Lower leg skin (tissue), 3 donors: Measurements from ENCODE around the gene MUC6.

ENCODE experiments used
- POLR2A ChIP-seq, 2 donors: fragments of 450-650 bp; IDR thresholded peaks; one replicate each; pipeline ENCODE4 v1.6.1; 2016 to 2017; ENCODE audit warnings: antibody characterized with exemption in 2 of 2, mild to moderate bottlenecking in 1 of 2, moderate library complexity in 1 of 2
- TF ChIP-seq, protein P1 (sequence below), 3 donors: fragments of 450-650 bp; IDR thresholded peaks; one replicate each; pipeline ENCODE4 v1.5.1; 2016; ENCODE audit warnings: antibody characterized with exemption in 3 of 3, mild to moderate bottlenecking in 3 of 3, moderate library complexity in 2 of 3

DNA sequence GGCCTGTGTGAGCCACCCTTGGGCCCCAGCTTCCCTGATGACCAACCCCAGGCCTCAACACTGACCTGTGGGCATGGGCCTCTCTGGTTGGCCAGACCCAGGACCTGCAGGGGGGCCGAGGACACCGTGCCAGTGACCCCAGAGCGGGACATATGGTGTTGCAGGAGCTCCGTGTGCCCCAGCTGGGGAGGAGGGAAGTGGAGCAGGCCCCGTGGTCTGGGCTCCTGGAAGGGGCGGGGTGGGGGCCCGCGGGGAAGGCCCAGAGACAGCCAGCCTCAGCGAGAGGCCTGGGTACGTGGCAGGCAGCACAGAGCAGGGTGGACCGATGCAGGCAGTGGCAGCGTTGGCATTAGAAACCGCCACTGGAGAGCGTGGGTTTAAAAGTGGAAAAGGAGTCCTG lies 22.2 kb downstream of the MUC6 start:
- TF ChIP-seq, protein P1, sequence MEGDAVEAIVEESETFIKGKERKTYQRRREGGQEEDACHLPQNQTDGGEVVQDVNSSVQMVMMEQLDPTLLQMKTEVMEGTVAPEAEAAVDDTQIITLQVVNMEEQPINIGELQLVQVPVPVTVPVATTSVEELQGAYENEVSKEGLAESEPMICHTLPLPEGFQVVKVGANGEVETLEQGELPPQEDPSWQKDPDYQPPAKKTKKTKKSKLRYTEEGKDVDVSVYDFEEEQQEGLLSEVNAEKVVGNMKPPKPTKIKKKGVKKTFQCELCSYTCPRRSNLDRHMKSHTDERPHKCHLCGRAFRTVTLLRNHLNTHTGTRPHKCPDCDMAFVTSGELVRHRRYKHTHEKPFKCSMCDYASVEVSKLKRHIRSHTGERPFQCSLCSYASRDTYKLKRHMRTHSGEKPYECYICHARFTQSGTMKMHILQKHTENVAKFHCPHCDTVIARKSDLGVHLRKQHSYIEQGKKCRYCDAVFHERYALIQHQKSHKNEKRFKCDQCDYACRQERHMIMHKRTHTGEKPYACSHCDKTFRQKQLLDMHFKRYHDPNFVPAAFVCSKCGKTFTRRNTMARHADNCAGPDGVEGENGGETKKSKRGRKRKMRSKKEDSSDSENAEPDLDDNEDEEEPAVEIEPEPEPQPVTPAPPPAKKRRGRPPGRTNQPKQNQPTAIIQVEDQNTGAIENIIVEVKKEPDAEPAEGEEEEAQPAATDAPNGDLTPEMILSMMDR (IDR thresholded peaks at IDR 0.05): no peak
- no peak for TF ChIP-seq POLR2A (IDR thresholded peaks at IDR 0.05)
